Activated CD4-positive, alpha-beta T cell treated with anti-CD3 and anti-CD28 coated beads for 4 hours (primary cell): ENCODE results near the gene PRM1.
A peak's percentile ranks its signal among the peaks of the same experiment; 100 is the strongest.
"Not testable (repeated sequence)": the region's sequence is repeated elsewhere in the genome, so short reads cannot be mapped to it uniquely, and the experiment has no call there.

ENCODE experiments used
- DNase-seq, 2 donors: peaks; one replicate each; pipeline ENCODE4 v3.0.0-alpha.2; 2020

Gene PRM1

GRCh38 chr16:11313493-11314308 lies 32.6 kb upstream of the PRM1 start:
- DNase-seq, result no peak

- DNase-seq, result peak in 1 of 2 donors; percentile 18
Measured at GRCh38 chr16:11312718-11313492, 31.8 kb upstream of the PRM1 start.

GRCh38 chr16:11310997-11311561 lies 29.9 kb upstream of the PRM1 start:
- no peak for DNase-seq

GRCh38 chr16:11310634-11310977 lies 29.5 kb upstream of the PRM1 start:
- DNase-seq, result no peak

GRCh38 chr16:11309895-11310633 lies 28.9 kb upstream of the PRM1 start:
- no peak for DNase-seq

- DNase-seq, result no peak
Measured at GRCh38 chr16:11308493-11309283, 27.6 kb upstream of the PRM1 start.

- DNase-seq, result no peak
Measured at GRCh38 chr16:11307639-11308492, 26.7 kb upstream of the PRM1 start.

- DNase-seq, result no peak
Measured at GRCh38 chr16:11306997-11307638, 26.0 kb upstream of the PRM1 start.

- no peak for DNase-seq
Measured at GRCh38 chr16:11306381-11306780, 25.3 kb upstream of the PRM1 start.

- DNase-seq, result no peak
Measured at GRCh38 chr16:11303405-11304138, 22.4 kb upstream of the PRM1 start.

GRCh38 chr16:11302977-11303376 lies 21.8 kb upstream of the PRM1 start:
- no peak for DNase-seq

- DNase-seq, result no peak
Measured at GRCh38 chr16:11301645-11302501, 20.7 kb upstream of the PRM1 start.

- no peak for DNase-seq
Measured at GRCh38 chr16:11300560-11300892, 19.4 kb upstream of the PRM1 start.

GRCh38 chr16:11299865-11300559 lies 18.9 kb upstream of the PRM1 start:
- DNase-seq, result no peak

GRCh38 chr16:11298950-11299547 lies 17.9 kb upstream of the PRM1 start:
- not testable (repeated sequence) for DNase-seq

GRCh38 chr16:11298143-11298900 lies 17.2 kb upstream of the PRM1 start:
- no peak for DNase-seq

GRCh38 chr16:11297492-11298142 lies 16.5 kb upstream of the PRM1 start:
- DNase-seq, result peak; percentile 53 to 62
